A673 (cell line): ENCODE data around the gene NIT2.

Source experiments
- CTCF ChIP-seq: fragments of 300-800, 200-600 bp; sonication (generic); conservative IDR thresholded peaks from 2 replicates; pipeline ENCODE4 v1.5.1; 2017; ENCODE audit warnings: low read depth, mild to moderate bottlenecking, antibody characterized with exemption, low read length, moderate library complexity, mixed read lengths
- EZH2 ChIP-seq: fragments of 200-600 bp; sonication (generic); IDR thresholded peaks from 2 replicates; pipeline ENCODE4 v1.6.1; 2017; ENCODE audit warnings: borderline replicate concordance, low read depth, mild to moderate bottlenecking, mixed read lengths, antibody characterized with exemption, low read length; ENCODE audit not compliant: poor library complexity, severe bottlenecking

GRCh38 chr3:100407977-100408532 lies 73.5 kb downstream of the NIT2 start:
- TF ChIP-seq CTCF: no peak
- TF ChIP-seq EZH2: no peak
